Measurements from ENCODE around the gene RANBP1. TPM values are rescaled to one million over a fixed set of nuclear protein-coding genes. Genes with fewer than 3 reads are reported as not detected.

RANBP1 gene
- total and polyA plus RNA-seq, 4 experiments from 2014 or later: 61.9 to 111 (median 77.4) TPM

DNA sequence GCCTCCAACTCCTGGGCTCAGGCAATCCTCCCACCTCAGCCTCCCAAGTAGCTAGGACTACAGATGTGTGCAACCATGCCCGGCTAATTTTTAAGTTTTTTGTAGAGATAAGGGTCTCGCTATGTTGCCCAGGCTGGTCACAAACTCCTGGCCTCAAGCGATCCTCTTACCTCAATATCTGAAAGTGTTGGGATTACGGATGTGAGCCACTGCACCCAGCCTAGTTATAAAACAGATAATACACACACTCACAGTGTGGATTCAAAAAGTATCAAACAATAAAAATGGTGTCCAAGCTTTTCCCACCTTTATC is 35.3 kb downstream of the RANBP1 start:
- H3K27me3 Mint-ChIP-seq: no peaks in the 10 kb centered on the region
- H3K4me3 Mint-ChIP-seq: no peak overlapping the region
- H3K4me1 Mint-ChIP-seq: no peaks in the 10 kb centered on the region
- no peaks in the 10 kb centered on the region for H3K36me3 Mint-ChIP-seq
- ChIA-PET CTCF (ENCODE audit: partially characterized antibody) (interaction anchor here (0.6 to 0.8 kb wide), 2 partner anchors 133 to 196 kb away, joined by 3 read pairs; no protein-coding TSS in a partner anchor), POLR2A (ENCODE audit: partially characterized antibody) (interaction anchor here (0.5 kb wide), 1 partner anchor 609 kb away, joined by 3 read pairs; no protein-coding TSS in a partner anchor)
- Histone ChIP-seq H3K36me3 (ENCODE audit: insufficient read depth, low read length) (no peaks in the 10 kb centered on the region), H3K9me3 (ENCODE audit: control insufficient read depth in 1 of 2, low read length in 2 of 2) (no peaks in the 10 kb centered on the region), H3K27me3 (ENCODE audit: insufficient read depth, low read length) (no peaks in the 10 kb centered on the region), H3K4me1 (ENCODE audit: insufficient read depth, low read length) (no peaks in the 10 kb centered on the region), H3K27ac (ENCODE audit: low read depth, low read length) (no peak overlapping the region), H3K4me3 (ENCODE audit: low read length in 2 of 2) (no peak overlapping the region)
- intact Hi-C loops (cut with micrococcal nuclease): no loop called here
- peak overlapping the region in 2 of 7 donors; percentile 6 to 9 for H3K27ac Mint-ChIP-seq
- no peaks in the 10 kb centered on the region for H3K9me3 Mint-ChIP-seq
- DNase-seq: no peak

DNA sequence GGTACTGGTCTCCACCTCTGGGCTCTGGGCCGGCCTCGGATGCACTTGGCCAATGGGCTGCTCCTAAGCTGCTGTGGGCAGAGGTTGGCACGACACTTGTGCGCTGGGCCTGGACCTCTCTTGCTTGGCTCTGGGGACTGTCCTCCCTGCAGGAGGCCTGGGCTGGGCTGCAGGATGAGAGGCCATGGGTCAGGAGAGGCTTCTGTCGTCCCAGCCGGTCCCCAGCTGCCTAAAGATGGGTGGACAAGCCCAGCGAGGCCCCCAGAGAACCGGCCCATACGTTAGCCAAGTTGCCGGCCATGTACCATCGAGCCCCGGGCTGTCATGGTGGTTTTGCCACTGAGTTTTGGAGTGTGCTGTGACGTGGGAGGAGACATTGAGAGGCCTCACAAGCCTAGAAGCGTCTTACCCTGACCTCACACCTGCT is 36.6 kb downstream of the RANBP1 start:
- POLR2A ChIA-PET (ENCODE audit: partially characterized antibody): no interaction called here
- CTCF ChIA-PET (ENCODE audit: partially characterized antibody): no interaction called here
- H3K27ac Mint-ChIP-seq: no peak overlapping the region
- no peak overlapping the region for H3K4me3 Mint-ChIP-seq
- H3K9me3 Mint-ChIP-seq: no peaks in the 10 kb centered on the region
- H3K4me1 Mint-ChIP-seq: peaks cover 0 to 5% (median 2%) of the 10 kb centered on the region in 4 donors
- Histone ChIP-seq H3K36me3 (ENCODE audit: insufficient read depth, low read length) (no peaks in the 10 kb centered on the region), H3K9me3 (ENCODE audit: control insufficient read depth in 1 of 2, low read length in 2 of 2) (no peaks in the 10 kb centered on the region), H3K4me3 (ENCODE audit: low read length in 2 of 2) (no peak overlapping the region), H3K27me3 (ENCODE audit: insufficient read depth, low read length) (no peaks in the 10 kb centered on the region), H3K27ac (ENCODE audit: low read depth, low read length) (no peak overlapping the region), H3K4me1 (ENCODE audit: insufficient read depth, low read length) (no peaks in the 10 kb centered on the region)
- intact Hi-C loops (cut with micrococcal nuclease): no loop called here
- no peaks in the 10 kb centered on the region for H3K36me3 Mint-ChIP-seq
- peaks cover 0 to 3% of the 10 kb centered on the region in 2 donors for H3K27me3 Mint-ChIP-seq
- no peak for DNase-seq

DNA sequence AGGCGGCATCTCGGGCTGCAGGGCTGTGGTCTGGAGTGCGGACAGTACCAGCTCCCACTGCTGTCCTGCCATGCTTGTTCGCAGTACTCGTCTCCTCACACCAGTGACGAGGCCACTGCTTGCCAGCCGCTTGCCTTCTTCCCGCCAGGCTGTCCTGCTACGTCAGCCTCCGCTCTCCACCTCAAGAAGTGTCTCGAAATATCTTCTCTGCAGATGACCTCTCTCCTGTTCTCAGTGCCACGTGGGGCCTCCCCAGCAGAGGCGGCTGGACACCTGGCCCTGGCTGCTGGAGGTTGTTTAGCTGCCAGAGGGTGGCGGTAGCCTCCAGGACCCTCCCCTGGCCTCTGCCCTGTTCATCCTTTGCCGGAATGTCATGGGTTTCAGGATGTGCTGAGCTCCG is 38.0 kb downstream of the RANBP1 start:
- intact Hi-C loops (cut with micrococcal nuclease): no loop called here
- CTCF ChIA-PET (ENCODE audit: partially characterized antibody): interaction anchor here (0.9 to 1.0 kb wide), 2 partner anchors 25 to 182 kb away, joined by 3 read pairs; no protein-coding TSS in a partner anchor
- POLR2A ChIA-PET (ENCODE audit: partially characterized antibody): no interaction called here
- Mint-ChIP-seq H3K27ac (peak overlapping the region in 1 of 7 donors; percentile 38), H3K4me3 (no peak overlapping the region), H3K27me3 (peaks cover 0 to 3% of the 10 kb centered on the region in 2 donors), H3K4me1 (peaks cover 0 to 5% (median 2%) of the 10 kb centered on the region in 4 donors), H3K9me3 (no peaks in the 10 kb centered on the region), H3K36me3 (no peaks in the 10 kb centered on the region)
- Histone ChIP-seq H3K27me3 (ENCODE audit: insufficient read depth, low read length) (no peaks in the 10 kb centered on the region), H3K27ac (ENCODE audit: low read depth, low read length) (no peak overlapping the region), H3K36me3 (ENCODE audit: insufficient read depth, low read length) (no peaks in the 10 kb centered on the region), H3K4me3 (ENCODE audit: low read length in 2 of 2) (no peak overlapping the region), H3K9me3 (ENCODE audit: control insufficient read depth in 1 of 2, low read length in 2 of 2) (no peaks in the 10 kb centered on the region), H3K4me1 (ENCODE audit: insufficient read depth, low read length) (no peaks in the 10 kb centered on the region)
- no peak for DNase-seq

DNA sequence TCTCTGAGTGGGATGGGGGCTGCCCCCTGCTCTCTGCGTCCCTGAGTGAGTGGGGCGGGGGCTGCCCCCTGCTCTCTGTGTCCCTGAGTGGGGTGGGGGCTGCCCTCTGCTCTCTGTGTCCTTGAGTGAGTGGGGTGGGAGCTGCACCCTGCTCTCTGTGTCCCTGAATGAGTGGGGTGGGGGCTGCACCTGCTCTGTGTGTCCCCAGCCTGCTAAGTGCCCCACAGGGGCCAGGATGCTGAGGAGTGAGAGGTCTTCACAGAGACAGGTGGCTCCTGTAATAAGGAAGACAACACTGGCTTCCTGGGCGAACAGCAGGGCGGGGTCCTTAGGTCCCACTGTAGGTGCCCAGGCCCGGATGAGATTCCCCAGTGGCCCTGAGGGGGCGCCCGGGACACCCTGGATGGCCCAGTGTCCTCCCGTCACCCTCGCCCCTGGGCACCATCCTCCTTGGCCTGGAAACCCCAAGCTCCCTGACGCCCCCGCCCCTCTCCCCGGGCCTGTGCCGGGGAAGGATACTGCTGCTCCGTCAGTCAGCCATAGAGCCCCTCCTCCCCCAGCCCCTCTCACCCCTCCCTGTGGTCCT is 38.8 kb downstream of the RANBP1 start:
- Histone ChIP-seq H3K9me3 (ENCODE audit: control insufficient read depth in 1 of 2, low read length in 2 of 2) (no peaks in the 10 kb centered on the region), H3K4me1 (ENCODE audit: insufficient read depth, low read length) (no peaks in the 10 kb centered on the region), H3K27me3 (ENCODE audit: insufficient read depth, low read length) (no peaks in the 10 kb centered on the region), H3K36me3 (ENCODE audit: insufficient read depth, low read length) (no peaks in the 10 kb centered on the region), H3K4me3 (ENCODE audit: low read length in 2 of 2) (no peak overlapping the region), H3K27ac (ENCODE audit: low read depth, low read length) (no peak overlapping the region)
- no peak for DNase-seq
- peaks cover 0 to 3% of the 10 kb centered on the region in 2 donors for H3K27me3 Mint-ChIP-seq
- ChIA-PET CTCF (ENCODE audit: partially characterized antibody) (no interaction called here), POLR2A (ENCODE audit: partially characterized antibody) (no interaction called here)
- no peaks in the 10 kb centered on the region for H3K36me3 Mint-ChIP-seq
- intact Hi-C loops (cut with micrococcal nuclease): loop anchor here (5.0 kb wide), 1 partner anchor 588 kb away; no protein-coding TSS in a partner anchor
- H3K9me3 Mint-ChIP-seq: no peaks in the 10 kb centered on the region
- H3K4me3 Mint-ChIP-seq: no peak overlapping the region
- H3K27ac Mint-ChIP-seq: peak overlapping the region in 1 of 7 donors; percentile 29
- peaks cover 0 to 5% (median 2%) of the 10 kb centered on the region in 4 donors for H3K4me1 Mint-ChIP-seq

GRCh38 chr22:20155330-20156041 is 39.6 kb downstream of the RANBP1 start:
- peaks cover 0 to 5% (median 2%) of the 10 kb centered on the region in 4 donors for H3K4me1 Mint-ChIP-seq
- no peaks in the 10 kb centered on the region for H3K36me3 Mint-ChIP-seq
- no peaks in the 10 kb centered on the region for H3K9me3 Mint-ChIP-seq
- H3K27ac ChIP-seq (ENCODE audit: low read depth, low read length): no peak overlapping the region
- no peak overlapping the region for H3K4me3 Mint-ChIP-seq
- no peaks in the 10 kb centered on the region for H3K27me3 ChIP-seq (ENCODE audit: insufficient read depth, low read length)
- H3K9me3 ChIP-seq (ENCODE audit: control insufficient read depth in 1 of 2, low read length in 2 of 2): no peaks in the 10 kb centered on the region
- CTCF ChIA-PET (ENCODE audit: partially characterized antibody): interaction anchor here (0.9 to 3.0 kb wide), 3 partner anchors 114 to 131 kb away, joined by 3 to 31 read pairs (median 7); no protein-coding TSS in a partner anchor
- no peaks in the 10 kb centered on the region for H3K4me1 ChIP-seq (ENCODE audit: insufficient read depth, low read length)
- POLR2A ChIA-PET (ENCODE audit: partially characterized antibody): no interaction called here
- H3K36me3 ChIP-seq (ENCODE audit: insufficient read depth, low read length): no peaks in the 10 kb centered on the region
- peak in 2 of 5 donors; percentile 5 to 16 for DNase-seq
- H3K4me3 ChIP-seq (ENCODE audit: low read length in 2 of 2): no peak overlapping the region
- H3K27ac Mint-ChIP-seq: no peak overlapping the region
- H3K27me3 Mint-ChIP-seq: peaks cover 0 to 3% of the 10 kb centered on the region in 2 donors
- intact Hi-C loops (cut with micrococcal nuclease): loop anchor here (5.0 kb wide), 1 partner anchor 587 kb away; no protein-coding TSS in a partner anchor

DNA sequence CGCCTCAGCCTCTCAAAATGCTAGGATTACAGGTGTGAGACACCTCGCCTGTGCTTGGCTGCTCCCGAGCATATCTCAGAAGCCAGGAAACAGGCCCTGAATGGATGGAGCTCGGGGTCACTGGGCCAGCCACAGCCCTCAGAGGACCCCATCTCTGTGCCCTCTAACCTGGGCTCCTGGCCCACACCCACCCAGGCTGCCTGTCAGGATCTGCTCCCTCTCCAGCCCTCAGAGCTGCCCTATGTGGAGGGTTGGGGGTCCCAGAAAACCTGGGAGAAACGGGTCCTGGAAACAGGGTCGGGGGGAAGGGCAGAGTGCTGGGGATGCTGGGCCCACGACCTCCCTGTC is 40.1 kb downstream of the RANBP1 start:
- CTCF ChIA-PET (ENCODE audit: partially characterized antibody): interaction anchor here (0.9 to 3.0 kb wide), 4 partner anchors 87 to 130 kb away, joined by 3 to 31 read pairs (median 6); no protein-coding TSS in a partner anchor

More for the DNA sequence above, 40.1 kb downstream of the RANBP1 start:
- H3K27ac Mint-ChIP-seq: no peak overlapping the region
- POLR2A ChIA-PET (ENCODE audit: partially characterized antibody): no interaction called here
- peaks cover 0 to 3% of the 10 kb centered on the region in 2 donors for H3K27me3 Mint-ChIP-seq
- Histone ChIP-seq H3K4me1 (ENCODE audit: insufficient read depth, low read length) (no peaks in the 10 kb centered on the region), H3K9me3 (ENCODE audit: control insufficient read depth in 1 of 2, low read length in 2 of 2) (no peaks in the 10 kb centered on the region), H3K4me3 (ENCODE audit: low read length in 2 of 2) (no peak overlapping the region), H3K36me3 (ENCODE audit: insufficient read depth, low read length) (no peaks in the 10 kb centered on the region), H3K27me3 (ENCODE audit: insufficient read depth, low read length) (no peaks in the 10 kb centered on the region), H3K27ac (ENCODE audit: low read depth, low read length) (no peak overlapping the region)
- DNase-seq: no peak
- peaks cover 0 to 5% (median 2%) of the 10 kb centered on the region in 4 donors for H3K4me1 Mint-ChIP-seq
- intact Hi-C loops (cut with micrococcal nuclease): loop anchor here (5.0 kb wide), 1 partner anchor 586 kb away; no protein-coding TSS in a partner anchor
- no peak overlapping the region for H3K4me3 Mint-ChIP-seq
- no peaks in the 10 kb centered on the region for H3K9me3 Mint-ChIP-seq
- H3K36me3 Mint-ChIP-seq: no peaks in the 10 kb centered on the region
